ENCODE measurements around the gene TCF7L1.

- TF ChIP-seq, protein P1, sequence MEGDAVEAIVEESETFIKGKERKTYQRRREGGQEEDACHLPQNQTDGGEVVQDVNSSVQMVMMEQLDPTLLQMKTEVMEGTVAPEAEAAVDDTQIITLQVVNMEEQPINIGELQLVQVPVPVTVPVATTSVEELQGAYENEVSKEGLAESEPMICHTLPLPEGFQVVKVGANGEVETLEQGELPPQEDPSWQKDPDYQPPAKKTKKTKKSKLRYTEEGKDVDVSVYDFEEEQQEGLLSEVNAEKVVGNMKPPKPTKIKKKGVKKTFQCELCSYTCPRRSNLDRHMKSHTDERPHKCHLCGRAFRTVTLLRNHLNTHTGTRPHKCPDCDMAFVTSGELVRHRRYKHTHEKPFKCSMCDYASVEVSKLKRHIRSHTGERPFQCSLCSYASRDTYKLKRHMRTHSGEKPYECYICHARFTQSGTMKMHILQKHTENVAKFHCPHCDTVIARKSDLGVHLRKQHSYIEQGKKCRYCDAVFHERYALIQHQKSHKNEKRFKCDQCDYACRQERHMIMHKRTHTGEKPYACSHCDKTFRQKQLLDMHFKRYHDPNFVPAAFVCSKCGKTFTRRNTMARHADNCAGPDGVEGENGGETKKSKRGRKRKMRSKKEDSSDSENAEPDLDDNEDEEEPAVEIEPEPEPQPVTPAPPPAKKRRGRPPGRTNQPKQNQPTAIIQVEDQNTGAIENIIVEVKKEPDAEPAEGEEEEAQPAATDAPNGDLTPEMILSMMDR (optimal IDR thresholded peaks at IDR 0.05 in 1 of 3, IDR thresholded peaks at IDR 0.05 in 1 of 3, conservative IDR thresholded peaks at IDR 0.05 in 1 of 3; ENCODE audit: extremely low read depth in 1 of 3, insufficient read depth in 2 of 3, low read length in 3 of 3) = no peak
- TF ChIP-seq EZH2 (IDR thresholded peaks at IDR 0.05; ENCODE audit: low read length) = no peak
These were observed 81.9 kb downstream of the TCF7L1 start for GRCh38 chr2:85215081-85215447.

Measured in keratinocyte (primary cell).